SJSA1 (cell line): ENCODE data around the gene PSRC1. TPM values are rescaled to one million over a fixed set of nuclear protein-coding genes. Genes with fewer than 3 reads are reported as not detected.

Source experiments
- DNase-seq, 2 experiments: peaks; one replicate each; pipeline ENCODE4 v3.0.0-alpha.2; 2015 to 2020; ENCODE audit warnings: low spot score in 2 of 2, low read depth in 1 of 2
- H3K27ac ChIP-seq: fragments of 250-450 bp; sonication (Bioruptor Pico); 2 replicates; pipeline ENCODE4 v1.5.1; 2020; ENCODE audit warnings: mild to moderate bottlenecking, moderate library complexity
- H3K27me3 ChIP-seq: fragments of 250-450 bp; sonication (Bioruptor Pico); replicated peaks from 2 replicates; pipeline ENCODE4 v1.5.1; 2020; ENCODE audit warnings: mild to moderate bottlenecking, moderate library complexity
- H3K36me3 ChIP-seq: fragments of 250-450 bp; sonication (Bioruptor Pico); 2 replicates; pipeline ENCODE4 v1.5.1; 2020; ENCODE audit warnings: mild to moderate bottlenecking
- H3K4me1 ChIP-seq: fragments of 250-450 bp; sonication (Bioruptor Pico); replicated peaks from 2 replicates; pipeline ENCODE4 v1.6.1; 2021; ENCODE audit warnings: mild to moderate bottlenecking
- H3K4me3 ChIP-seq: fragments of 250-450 bp; sonication (Bioruptor Pico); 2 replicates; pipeline ENCODE4 v1.5.1; 2020; ENCODE audit warnings: mild to moderate bottlenecking
- H3K9me3 ChIP-seq: fragments of 250-450 bp; sonication (Bioruptor Pico); replicated peaks from 2 replicates; pipeline ENCODE4 v1.5.1; 2020; ENCODE audit warnings: mild to moderate bottlenecking
- total RNA-seq: library from RNA; depleted of rRNA; stranded (reverse); fragments of >200 nt; shearing (Covaris generic); gene quantifications from 2 replicates; pipeline ENCODE4 v1.2.3, GENCODE V29; 2014; rRNA removed

PSRC1 gene
- total RNA-seq = 94.1 and 137 TPM in 2 replicates

DNA sequence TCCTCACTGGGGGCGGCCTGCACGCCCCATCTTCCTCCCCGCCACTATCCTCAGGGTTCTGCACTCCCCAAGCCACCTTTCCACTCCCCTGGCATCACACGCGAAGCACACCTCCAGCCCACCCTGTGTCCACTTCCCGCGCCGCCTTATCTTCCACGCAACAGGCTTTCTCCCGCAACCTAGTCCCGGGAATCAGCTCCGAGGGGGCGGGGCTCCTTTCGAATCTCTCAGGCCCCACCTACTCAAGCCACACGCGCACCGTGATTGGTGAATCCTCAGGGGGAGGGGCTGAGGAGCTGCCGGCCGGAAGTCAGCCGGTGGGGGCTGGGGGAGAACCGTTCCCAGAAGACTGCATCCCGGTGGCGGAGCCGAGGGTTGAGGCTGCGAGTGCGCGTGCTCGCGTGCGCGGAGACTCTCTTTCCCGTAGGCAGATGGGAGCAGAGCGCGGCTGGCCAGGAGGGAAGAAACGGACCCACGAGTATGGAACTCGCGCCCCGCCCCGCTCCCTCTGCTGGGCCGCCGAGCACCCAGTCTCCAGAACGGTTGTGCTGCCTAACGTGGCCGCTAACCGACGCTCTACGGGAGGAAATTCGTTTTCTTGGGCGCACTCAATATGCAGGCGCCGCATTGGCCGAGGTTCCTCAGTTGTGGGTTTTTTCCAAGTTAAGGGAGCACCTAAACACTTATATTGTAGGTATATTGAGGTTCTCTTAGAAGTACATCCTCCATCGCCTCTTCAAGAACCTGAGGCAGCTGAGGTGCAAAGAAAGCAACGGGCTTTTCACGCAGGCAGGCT is at the start of gene PSRC1:
Gene PSRC1, minus strand, starts transcription at position 194 of the 796 bp plus-strand sequence.
- Histone ChIP-seq H3K4me1 (peaks cover 24% of the 10 kb centered on the region), H3K27ac (peak within 1 kb of the TSS; percentile 83), H3K36me3 (peaks cover 37% of the 10 kb centered on the region), H3K9me3 (no peaks in the 10 kb centered on the region), H3K4me3 (peak within 1 kb of the TSS; percentile 54), H3K27me3 (no peaks in the 10 kb centered on the region)
- peak; percentile 98 for DNase-seq

DNA sequence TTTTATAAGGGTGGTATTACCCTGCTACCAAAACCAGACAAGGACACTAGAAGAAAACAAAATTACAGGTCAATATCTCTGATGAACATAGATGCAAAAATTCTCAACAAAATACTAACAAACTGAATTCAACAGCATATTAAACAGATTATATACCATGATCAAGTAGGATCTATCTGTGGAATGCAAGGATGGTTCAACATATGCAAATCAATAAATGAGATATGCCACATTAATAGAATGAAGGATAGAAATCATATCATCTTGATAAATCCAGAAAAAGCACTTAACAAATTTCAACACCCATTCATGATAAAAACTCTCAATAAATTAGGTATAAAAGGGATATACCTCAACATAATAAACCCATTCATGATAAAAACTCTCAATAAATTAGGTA is 48.2 kb upstream of the PSRC1 start:
- Histone ChIP-seq H3K4me3 (no peak overlapping the region), H3K27ac (no peak overlapping the region), H3K36me3 (peaks cover 20% of the 10 kb centered on the region), H3K27me3 (no peaks in the 10 kb centered on the region), H3K9me3 (peaks cover 3% of the 10 kb centered on the region; the same call in 1 of the 2 replicates), H3K4me1 (no peaks in the 10 kb centered on the region)
- no peak for DNase-seq

DNA sequence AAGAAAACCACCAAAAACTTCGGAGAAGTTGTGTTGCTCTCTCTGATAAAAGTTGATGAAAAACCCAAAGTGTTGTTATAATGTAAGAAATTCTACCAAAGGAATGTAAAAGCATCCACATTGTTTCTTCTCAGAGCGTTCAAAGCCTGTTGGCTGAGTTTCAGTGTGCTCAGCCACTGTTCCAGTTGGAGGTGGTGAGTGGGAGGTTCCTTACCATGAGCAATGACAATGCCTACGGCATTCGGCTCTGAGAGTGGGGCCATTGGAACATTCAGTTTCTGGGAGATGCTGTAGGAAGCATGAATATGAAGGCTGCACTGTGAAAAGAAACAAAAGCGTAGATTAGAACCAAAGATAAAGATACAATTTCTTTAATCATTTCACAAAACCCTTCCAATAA is 44.3 kb upstream of the PSRC1 start:
- DNase-seq = peak in 1 of 2 experiments; percentile 16
- H3K36me3 ChIP-seq = peaks cover 11% of the 10 kb centered on the region

DNA sequence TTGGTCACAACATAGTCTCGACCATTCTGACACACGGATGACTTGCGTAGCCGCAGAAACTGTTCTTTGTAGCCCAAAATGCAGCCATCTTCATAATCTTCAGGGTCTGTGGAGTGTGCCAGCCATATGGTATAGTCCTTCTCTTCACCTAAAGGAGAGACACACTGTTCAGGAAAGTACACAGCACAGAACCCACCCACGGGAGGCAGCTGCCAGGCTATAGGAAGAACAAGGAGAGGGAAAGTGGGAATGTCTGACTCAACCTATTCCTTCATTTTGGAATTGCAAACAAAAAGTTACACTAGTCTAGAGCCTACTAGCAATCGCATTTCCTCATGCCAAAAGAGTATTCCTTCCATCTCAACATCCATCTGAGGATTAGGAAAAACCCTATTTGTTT is 40.0 kb upstream of the PSRC1 start:
- no peak overlapping the region for H3K4me3 ChIP-seq
- no peak overlapping the region for H3K27ac ChIP-seq
- no peak for DNase-seq
- no peaks in the 10 kb centered on the region for H3K4me1 ChIP-seq
- H3K9me3 ChIP-seq = no peaks in the 10 kb centered on the region
- no peaks in the 10 kb centered on the region for H3K27me3 ChIP-seq
- H3K36me3 ChIP-seq = peaks cover 8% of the 10 kb centered on the region

More for the DNA sequence above, 44.3 kb upstream of the PSRC1 start:
- Histone ChIP-seq H3K27ac (no peak overlapping the region), H3K27me3 (no peaks in the 10 kb centered on the region), H3K9me3 (peaks cover 3% of the 10 kb centered on the region; the same call in 1 of the 2 replicates), H3K4me3 (no peak overlapping the region), H3K4me1 (no peaks in the 10 kb centered on the region)

DNA sequence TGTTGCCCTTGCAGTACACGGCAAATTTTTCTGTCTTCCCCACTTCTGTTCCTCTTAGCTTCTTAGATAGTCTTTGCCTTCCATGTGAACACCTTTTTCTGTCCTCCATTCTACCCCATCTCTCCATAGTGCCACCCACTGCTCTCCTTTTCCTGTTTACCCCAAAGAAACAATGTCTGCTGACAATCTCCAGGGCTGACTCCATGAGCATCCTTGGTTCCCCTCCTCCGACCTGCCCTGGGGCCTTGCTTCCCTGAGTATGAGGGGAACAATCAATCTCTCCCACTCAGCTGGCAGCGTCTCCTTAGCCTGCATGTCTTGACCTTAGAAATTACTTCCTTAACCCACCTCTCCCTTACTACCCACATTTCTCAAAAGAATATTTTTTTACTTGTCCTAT is 36.2 kb upstream of the PSRC1 start:
- Histone ChIP-seq H3K4me1 (no peaks in the 10 kb centered on the region), H3K27me3 (no peaks in the 10 kb centered on the region), H3K27ac (no peak overlapping the region), H3K9me3 (no peaks in the 10 kb centered on the region), H3K4me3 (no peak overlapping the region), H3K36me3 (peaks cover 6% of the 10 kb centered on the region)
- no peak for DNase-seq

DNA sequence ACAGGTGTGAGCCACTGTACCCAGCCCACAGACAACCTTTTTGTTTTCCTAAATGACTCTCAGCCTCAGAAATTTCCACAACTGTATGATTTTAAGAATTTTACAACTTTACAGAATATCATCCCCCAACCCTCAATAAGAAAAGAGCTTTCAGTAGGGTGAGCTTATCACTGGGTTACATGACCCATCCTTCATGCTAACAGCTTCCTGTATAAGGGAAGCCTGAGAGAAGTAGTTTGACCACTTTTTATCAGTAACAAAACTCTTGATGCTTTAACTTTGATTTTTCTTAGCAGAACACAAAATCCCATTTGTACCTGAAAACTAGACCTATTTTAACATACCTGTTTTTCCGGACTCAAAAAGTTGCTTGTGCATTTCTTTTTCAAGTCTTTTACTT is 33.6 kb upstream of the PSRC1 start:
- Histone ChIP-seq H3K36me3 (peaks cover 7% of the 10 kb centered on the region; the same call in 1 of the 2 replicates), H3K9me3 (no peaks in the 10 kb centered on the region), H3K4me1 (no peaks in the 10 kb centered on the region), H3K4me3 (no peak overlapping the region), H3K27ac (no peak overlapping the region), H3K27me3 (no peaks in the 10 kb centered on the region)
- DNase-seq = no peak

DNA sequence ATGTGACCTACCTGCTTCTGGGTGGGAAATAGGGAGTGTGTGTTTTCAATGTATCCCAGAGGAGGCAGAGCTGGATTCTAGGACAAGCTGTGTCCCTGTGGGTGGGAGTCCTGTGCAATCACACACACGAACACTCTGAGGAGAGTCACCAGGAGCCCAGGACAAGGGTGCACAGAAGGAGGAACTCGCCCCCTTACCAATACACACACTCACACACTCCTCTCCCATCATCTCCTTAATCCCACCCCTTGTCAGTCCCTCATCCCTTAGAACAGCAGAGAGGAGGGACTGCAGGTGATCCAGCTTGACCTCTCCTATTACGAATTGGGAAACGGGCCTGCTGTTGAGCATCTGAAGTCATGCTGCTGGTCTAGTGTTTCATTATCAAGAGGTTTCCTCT is 32.3 kb upstream of the PSRC1 start:
- Histone ChIP-seq H3K27ac (no peak overlapping the region), H3K4me3 (no peak overlapping the region), H3K36me3 (peaks cover 7% of the 10 kb centered on the region; the same call in 1 of the 2 replicates), H3K9me3 (no peaks in the 10 kb centered on the region), H3K4me1 (no peaks in the 10 kb centered on the region), H3K27me3 (no peaks in the 10 kb centered on the region)
- no peak for DNase-seq

DNA sequence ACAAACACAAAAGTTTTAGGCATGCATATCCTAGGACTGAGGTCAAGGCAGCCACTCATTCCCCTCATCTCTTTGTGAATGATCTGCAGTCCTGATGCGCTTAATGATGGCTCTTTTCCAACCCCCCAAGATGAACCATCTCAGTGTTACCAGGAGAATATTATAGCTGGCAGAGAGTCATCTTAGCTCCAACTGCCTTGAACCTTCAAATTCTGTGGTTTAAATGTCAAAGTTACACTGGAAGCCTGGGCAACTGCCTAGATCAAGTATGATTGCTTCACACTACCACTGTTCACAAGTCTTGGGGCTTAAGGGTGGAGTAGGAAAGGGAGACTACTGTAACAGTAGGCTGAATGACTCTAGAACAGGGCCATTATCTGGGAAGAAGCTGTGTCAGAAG is 31.9 kb upstream of the PSRC1 start:
- DNase-seq = no peak
- H3K9me3 ChIP-seq = no peaks in the 10 kb centered on the region
- H3K4me3 ChIP-seq = no peak overlapping the region
- H3K4me1 ChIP-seq = no peaks in the 10 kb centered on the region
- H3K36me3 ChIP-seq = peaks cover 7% of the 10 kb centered on the region; the same call in 1 of the 2 replicates
- no peaks in the 10 kb centered on the region for H3K27me3 ChIP-seq
- no peak overlapping the region for H3K27ac ChIP-seq

DNA sequence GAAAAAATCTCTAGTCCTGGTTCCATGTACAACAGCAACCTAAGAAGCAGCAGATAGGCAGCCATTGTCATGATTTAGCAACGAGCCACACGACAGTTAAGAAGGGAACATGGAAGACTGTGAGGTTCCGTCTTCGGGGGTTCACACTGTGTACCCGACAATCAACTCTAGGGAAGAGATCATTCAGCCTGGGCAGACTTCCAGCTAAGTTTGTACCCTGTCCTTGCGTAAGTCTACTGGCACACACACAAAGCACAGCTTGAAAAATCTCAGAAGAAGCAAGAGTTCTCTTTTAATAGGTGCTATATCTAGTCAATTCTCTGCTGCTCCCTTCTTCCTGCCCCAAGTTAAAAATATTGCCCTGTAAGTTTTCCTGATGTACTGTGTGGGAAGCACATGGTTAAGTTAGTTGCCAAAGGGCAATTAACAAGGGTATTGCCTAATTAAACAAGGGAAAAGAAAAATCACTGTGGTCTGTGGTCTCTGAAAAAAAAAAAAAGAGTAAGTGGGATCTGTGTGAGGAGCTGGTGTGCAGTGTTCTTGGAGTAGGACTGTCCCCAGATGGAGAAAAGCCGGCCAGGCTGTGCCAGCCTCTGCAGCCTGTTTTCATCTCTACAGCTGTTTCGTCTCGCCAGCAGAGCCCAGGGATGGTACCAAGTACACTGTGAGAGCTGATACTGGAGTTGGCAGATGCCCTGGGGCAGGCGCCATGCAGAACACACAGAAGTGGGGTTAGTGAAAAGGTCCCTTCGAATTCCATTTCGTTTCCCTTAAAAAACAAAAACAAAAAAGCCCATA is 30.2 kb upstream of the PSRC1 start:
- Histone ChIP-seq H3K9me3 (no peaks in the 10 kb centered on the region), H3K36me3 (peaks cover 7% of the 10 kb centered on the region; the same call in 1 of the 2 replicates), H3K27ac (no peak overlapping the region), H3K27me3 (no peaks in the 10 kb centered on the region), H3K4me1 (no peaks in the 10 kb centered on the region), H3K4me3 (no peak overlapping the region)
- no peak for DNase-seq

DNA sequence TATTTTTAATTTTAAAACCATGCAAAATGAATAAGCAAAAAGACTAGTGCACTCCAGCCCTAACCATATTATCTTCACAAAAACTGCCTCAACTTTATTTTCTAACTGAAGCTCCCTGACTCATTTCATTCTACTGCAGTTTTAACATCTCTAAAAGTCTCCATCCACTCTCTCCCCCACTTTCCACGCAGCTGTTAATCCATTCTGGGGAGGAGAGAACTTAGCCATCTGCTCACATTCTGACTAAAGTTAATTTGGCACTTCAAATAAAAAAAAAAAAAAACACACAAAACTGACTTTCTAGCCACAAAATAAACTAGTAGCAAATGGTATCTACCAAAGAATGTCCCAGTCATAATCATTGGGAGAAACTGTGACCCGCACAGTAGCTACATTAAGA is 29.3 kb upstream of the PSRC1 start:
- Histone ChIP-seq H3K27me3 (no peaks in the 10 kb centered on the region), H3K9me3 (no peaks in the 10 kb centered on the region), H3K36me3 (peaks cover 7% of the 10 kb centered on the region; the same call in 1 of the 2 replicates), H3K27ac (no peak overlapping the region), H3K4me1 (no peaks in the 10 kb centered on the region), H3K4me3 (no peak overlapping the region)
- DNase-seq = no peak

DNA sequence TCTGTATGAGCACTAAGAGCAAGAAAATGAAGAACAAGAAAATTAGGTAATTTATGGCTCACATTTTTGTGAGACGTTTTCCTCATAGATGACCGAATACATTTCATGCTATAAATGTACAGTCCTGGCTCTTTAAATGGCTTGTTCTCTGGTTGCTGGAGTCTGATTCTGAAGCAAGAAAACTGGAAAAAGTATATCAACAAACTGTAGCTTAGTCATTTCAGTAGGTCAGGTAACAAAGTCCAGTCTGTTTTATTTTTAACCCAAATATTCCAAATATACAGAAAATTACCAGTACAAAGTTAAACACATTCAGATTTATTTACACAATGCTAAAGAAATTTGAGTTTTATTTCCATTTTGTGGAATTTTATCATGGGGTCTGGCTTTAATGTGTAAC is 26.4 kb upstream of the PSRC1 start:
- Histone ChIP-seq H3K4me1 (no peaks in the 10 kb centered on the region), H3K4me3 (no peak overlapping the region), H3K27me3 (no peaks in the 10 kb centered on the region), H3K36me3 (peaks cover 3% of the 10 kb centered on the region; the same call in 1 of the 2 replicates), H3K27ac (no peak overlapping the region), H3K9me3 (no peaks in the 10 kb centered on the region)
- DNase-seq = no peak

DNA sequence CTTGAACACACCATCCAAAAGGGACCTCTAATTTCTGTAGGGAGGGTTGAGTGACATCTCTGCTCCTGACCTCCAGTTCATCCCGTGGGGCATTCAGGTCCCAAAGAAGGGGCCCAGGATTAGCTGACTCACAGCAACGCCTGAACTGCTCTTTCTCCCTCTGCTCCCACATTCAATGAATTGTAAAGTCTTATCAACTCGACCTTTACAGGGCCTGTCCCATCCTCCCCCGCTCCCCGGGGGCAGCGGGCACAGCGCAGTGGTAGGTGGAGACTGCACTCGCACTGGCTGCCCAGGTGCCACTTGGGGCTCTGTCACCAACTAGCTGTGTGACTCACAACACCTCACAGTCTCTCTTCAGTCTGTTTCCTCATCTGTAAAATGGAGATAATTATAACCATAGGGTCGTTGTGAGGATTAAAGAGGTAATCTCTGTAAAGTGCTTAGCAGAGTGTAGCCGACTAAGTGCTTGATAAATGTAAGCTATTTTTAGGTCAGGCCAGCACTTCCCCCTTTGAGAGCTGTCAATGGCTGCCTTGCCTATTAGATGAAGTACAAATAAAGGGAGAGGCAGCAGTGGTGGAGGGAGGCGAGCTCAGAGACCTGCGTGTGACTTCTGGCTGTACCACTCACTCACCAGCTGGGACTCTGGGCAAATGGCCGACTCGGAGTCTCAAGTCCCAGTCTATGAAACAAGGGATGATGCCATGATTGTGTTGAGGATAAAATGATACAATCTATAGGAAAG is 24.5 kb upstream of the PSRC1 start:
- Histone ChIP-seq H3K27me3 (no peaks in the 10 kb centered on the region), H3K4me1 (no peaks in the 10 kb centered on the region), H3K9me3 (no peaks in the 10 kb centered on the region), H3K27ac (no peak overlapping the region), H3K36me3 (no peaks in the 10 kb centered on the region), H3K4me3 (no peak overlapping the region)
- no peak for DNase-seq

DNA sequence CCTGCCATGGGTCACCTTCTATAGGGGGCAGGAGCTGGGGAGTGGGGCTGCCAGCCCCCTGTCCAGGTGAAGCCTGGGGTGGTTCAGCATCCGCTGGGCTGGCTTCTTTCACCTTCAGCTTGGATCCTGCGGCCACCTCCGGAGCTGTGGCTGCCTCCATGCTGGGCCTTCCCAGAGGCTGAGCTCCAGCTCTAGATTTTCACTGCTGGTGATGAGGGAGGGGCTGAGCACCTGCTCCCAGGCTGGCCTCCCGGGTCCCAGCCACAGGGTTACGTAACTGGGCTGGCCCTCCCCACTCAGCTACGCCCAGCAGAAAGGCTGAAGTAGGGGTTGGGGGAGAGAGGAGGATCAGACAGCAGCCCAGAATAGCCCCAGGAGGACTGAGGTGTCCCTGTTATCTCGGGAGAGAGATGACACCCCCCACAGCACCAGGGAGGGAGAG is 23.9 kb upstream of the PSRC1 start, which contains the start of gene MYBPHL:
Gene MYBPHL, minus strand, starts transcription at position 180 of the 442 bp plus-strand sequence. Its CDS starts 20 bp downstream, at position 160.
- Histone ChIP-seq H3K36me3 (no peaks in the 10 kb centered on the region), H3K4me1 (no peaks in the 10 kb centered on the region), H3K9me3 (no peaks in the 10 kb centered on the region), H3K27me3 (no peaks in the 10 kb centered on the region), H3K27ac (no peak within 1 kb of the TSS), H3K4me3 (no peak within 1 kb of the TSS)
- no peak for DNase-seq
